Hepatocyte (in vitro differentiated cells): Measurements from ENCODE around the gene SLC17A9. TPM values are rescaled to one million over a fixed set of nuclear protein-coding genes. Genes with fewer than 3 reads are reported as not detected.

Source experiments
- DNase-seq: peaks from one replicate; pipeline ENCODE4 v3.0.0-alpha.2; 2016; ENCODE audit warnings: low spot score
- H2AFZ ChIP-seq: fragments of 200-600 bp; sonication (generic); 2 replicates; pipeline ENCODE4 v1.6.0; 2016; ENCODE audit warnings: antibody characterized with exemption, mild to moderate bottlenecking
- H3K27ac ChIP-seq: fragments of 200-600 bp; sonication (generic); 2 replicates; pipeline ENCODE4 v1.5.1; 2016; ENCODE audit warnings: mild to moderate bottlenecking
- H3K27me3 ChIP-seq: fragments of 200-600 bp; sonication (generic); 2 replicates; pipeline ENCODE4 v1.6.1; 2016
- H3K36me3 ChIP-seq: fragments of 200-600 bp; sonication (generic); replicated peaks from 2 replicates; pipeline ENCODE4 v1.5.1; 2016; ENCODE audit warnings: low read depth; ENCODE audit not compliant: insufficient read depth
- H3K4me1 ChIP-seq: fragments of 200-600 bp; sonication (generic); 2 replicates; pipeline ENCODE4 v1.5.1; 2016; ENCODE audit warnings: mild to moderate bottlenecking, moderate library complexity; ENCODE audit not compliant: insufficient read depth
- H3K4me2 ChIP-seq: fragments of 200-600 bp; sonication (generic); 2 replicates; pipeline ENCODE4 v1.6.0; 2016
- H3K4me3 ChIP-seq: fragments of 200-600 bp; sonication (generic); 2 replicates; pipeline ENCODE4 v1.5.1; 2016; ENCODE audit warnings: mild to moderate bottlenecking
- H3K79me2 ChIP-seq: fragments of 200-600 bp; sonication (generic); 2 replicates; pipeline ENCODE4 v1.6.0; 2017; ENCODE audit warnings: mild to moderate bottlenecking
- H3K9me2 ChIP-seq: fragments of 200-600 bp; sonication (generic); replicated peaks from 2 replicates; pipeline ENCODE4 v1.6.0; 2017; ENCODE audit warnings: mild to moderate bottlenecking; ENCODE audit not compliant: insufficient read depth
- H3K9me3 ChIP-seq: fragments of 200-600 bp; sonication (generic); 2 replicates; pipeline ENCODE4 v1.5.1; 2016; ENCODE audit warnings: low read depth, mild to moderate bottlenecking
- H4K20me1 ChIP-seq: fragments of 200-600 bp; sonication (generic); 2 replicates; pipeline ENCODE4 v1.6.0; 2016; ENCODE audit warnings: mild to moderate bottlenecking; ENCODE audit not compliant: insufficient read depth, poor library complexity, severe bottlenecking
- EZH2 ChIP-seq: fragments of 200-600 bp; sonication (generic); IDR thresholded peaks from 2 replicates; pipeline ENCODE4 v1.6.1; 2016; ENCODE audit warnings: antibody characterized with exemption, mild to moderate bottlenecking, borderline replicate concordance
- EZH2phosphoT487 ChIP-seq: fragments of 200-600 bp; sonication (generic); IDR thresholded peaks from one replicate; pipeline ENCODE4 v1.6.1; 2018; ENCODE audit warnings: antibody characterized with exemption, mild to moderate bottlenecking, low read depth, moderate library complexity; ENCODE audit not compliant: unreplicated experiment, severe bottlenecking
- WGBS: methylation state at CpG from one replicate; pipeline ENCODE4 v1.1.6; 2016; ENCODE audit warnings: low lambda C conversion rate; ENCODE audit errors: missing lambda C conversion rate; 5-methylcytosine and 5-hydroxymethylcytosine counted together
- polyA plus RNA-seq: library from polyadenylated mRNA; unstranded; fragments of >200 nt; fragmentation: Nextera tagmentation; extraction: Ambion mirVana; gene quantifications from 2 replicates; pipeline ENCODE4 v1.2.1, GENCODE V29; 2016
- total RNA-seq: library from RNA; depleted of rRNA; stranded (reverse); fragments of >200 nt; gene quantifications from 2 replicates; pipeline ENCODE4 v1.2.3, GENCODE V29; 2014
- TF ChIP-seq, protein P1 (sequence below): fragments of 200-600 bp; sonication (generic); IDR thresholded peaks from 2 replicates; pipeline ENCODE4 v1.5.1; 2016; ENCODE audit warnings: antibody characterized with exemption, mild to moderate bottlenecking; ENCODE audit not compliant: poor library complexity

SLC17A9 gene
- total and polyA plus RNA-seq, 2 experiments from 2014 or later, result 26.9 to 83.9 TPM

DNA sequence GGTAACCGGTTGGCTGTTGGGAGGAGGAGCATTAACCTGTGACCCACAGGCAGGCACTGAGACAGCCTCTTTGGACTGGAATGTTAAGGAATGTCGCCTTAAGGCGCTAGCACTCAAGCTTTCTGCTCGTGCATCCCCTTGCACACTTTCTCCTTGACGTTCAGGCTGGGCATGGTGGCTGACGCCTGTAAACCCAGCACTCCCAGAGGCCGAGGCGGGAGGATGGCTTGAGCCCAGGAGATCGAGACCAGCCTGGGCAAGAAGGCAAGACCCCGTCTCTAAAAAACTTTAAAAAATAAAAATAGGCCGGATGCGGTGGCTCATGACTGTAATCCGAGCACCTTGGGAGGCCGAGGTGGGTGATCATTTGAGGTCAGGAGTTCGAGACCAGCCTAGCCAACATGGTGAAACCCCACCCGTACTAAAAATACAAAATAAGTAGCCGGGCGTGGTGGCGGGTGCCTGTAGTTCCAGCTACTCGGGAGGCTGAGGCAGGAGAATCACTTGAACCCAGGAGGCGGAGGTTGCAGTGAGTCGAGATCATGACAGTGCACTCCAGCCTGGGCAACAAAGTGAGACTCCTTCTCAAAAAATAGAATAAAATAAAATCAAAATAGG, 16.4 kb upstream of the SLC17A9 start:
- peak overlapping the region; percentile 81 for H3K4me2 ChIP-seq
- DNase-seq, result no peak
- no peaks in the 10 kb centered on the region for H3K9me3 ChIP-seq
- H3K4me3 ChIP-seq, result peak overlapping the region; percentile 59
- H3K79me2 ChIP-seq, result peaks cover 91% of the 10 kb centered on the region
- H3K36me3 ChIP-seq, result no peaks in the 10 kb centered on the region
- peak overlapping the region; percentile 95 for H3K27ac ChIP-seq
- no peak overlapping the region for H2AFZ ChIP-seq
- 79% methylated on average over 22 of the region's 22 CpGs for WGBS
- H4K20me1 ChIP-seq, result peaks cover 45% of the 10 kb centered on the region
- TF ChIP-seq EZH2phosphoT487 (no peak), EZH2 (no peak)
- TF ChIP-seq, protein P1, sequence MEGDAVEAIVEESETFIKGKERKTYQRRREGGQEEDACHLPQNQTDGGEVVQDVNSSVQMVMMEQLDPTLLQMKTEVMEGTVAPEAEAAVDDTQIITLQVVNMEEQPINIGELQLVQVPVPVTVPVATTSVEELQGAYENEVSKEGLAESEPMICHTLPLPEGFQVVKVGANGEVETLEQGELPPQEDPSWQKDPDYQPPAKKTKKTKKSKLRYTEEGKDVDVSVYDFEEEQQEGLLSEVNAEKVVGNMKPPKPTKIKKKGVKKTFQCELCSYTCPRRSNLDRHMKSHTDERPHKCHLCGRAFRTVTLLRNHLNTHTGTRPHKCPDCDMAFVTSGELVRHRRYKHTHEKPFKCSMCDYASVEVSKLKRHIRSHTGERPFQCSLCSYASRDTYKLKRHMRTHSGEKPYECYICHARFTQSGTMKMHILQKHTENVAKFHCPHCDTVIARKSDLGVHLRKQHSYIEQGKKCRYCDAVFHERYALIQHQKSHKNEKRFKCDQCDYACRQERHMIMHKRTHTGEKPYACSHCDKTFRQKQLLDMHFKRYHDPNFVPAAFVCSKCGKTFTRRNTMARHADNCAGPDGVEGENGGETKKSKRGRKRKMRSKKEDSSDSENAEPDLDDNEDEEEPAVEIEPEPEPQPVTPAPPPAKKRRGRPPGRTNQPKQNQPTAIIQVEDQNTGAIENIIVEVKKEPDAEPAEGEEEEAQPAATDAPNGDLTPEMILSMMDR, result no peak
- H3K27me3 ChIP-seq, result no peaks in the 10 kb centered on the region
- H3K4me1 ChIP-seq, result peaks cover 20% of the 10 kb centered on the region
- no peaks in the 10 kb centered on the region for H3K9me2 ChIP-seq

DNA sequence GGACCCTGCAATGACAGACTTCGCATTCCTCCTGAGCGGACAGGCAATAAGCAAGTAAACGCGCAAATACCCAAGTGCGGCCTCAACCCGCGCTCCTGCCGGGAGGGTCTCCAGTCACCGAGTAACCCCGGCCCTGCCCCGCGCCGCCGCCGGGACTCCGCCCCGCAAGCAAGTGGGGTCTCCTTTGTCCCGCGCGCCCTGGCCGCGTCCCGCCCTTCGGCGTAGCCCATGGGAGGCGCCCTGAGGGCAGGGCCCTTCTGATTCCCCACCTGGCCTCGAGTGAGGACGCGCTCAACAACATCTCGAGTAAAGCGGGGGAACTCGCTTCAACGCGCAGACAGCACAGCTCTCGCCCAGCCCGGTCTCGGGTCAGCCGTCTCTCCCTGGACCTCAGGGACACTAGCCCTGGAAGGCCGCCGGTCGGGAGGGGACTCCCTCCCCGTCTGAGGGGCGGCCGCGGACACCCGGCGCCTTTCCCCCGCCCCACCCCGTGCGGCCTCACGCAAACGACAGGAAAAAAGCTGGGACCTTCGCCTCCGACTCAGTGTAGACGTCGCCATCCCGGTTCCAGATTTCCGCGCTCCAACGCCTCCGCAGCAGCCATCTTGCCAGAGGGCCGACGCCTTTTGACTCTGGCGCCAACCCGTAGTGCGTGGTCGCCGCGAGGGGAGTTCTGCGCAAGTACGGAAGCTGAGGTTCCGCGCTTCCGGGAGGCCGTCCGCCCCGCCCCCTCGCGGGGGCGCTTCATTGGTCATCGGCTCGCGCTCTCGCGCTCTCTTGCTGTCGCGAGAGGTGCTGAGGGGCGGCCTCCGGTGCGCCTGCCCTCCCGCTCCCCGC, 15.0 kb upstream of the SLC17A9 start:
- WGBS, result under 1% methylated on average over 68 of the region's 92 CpGs
- no peaks in the 10 kb centered on the region for H3K9me3 ChIP-seq

DNA sequence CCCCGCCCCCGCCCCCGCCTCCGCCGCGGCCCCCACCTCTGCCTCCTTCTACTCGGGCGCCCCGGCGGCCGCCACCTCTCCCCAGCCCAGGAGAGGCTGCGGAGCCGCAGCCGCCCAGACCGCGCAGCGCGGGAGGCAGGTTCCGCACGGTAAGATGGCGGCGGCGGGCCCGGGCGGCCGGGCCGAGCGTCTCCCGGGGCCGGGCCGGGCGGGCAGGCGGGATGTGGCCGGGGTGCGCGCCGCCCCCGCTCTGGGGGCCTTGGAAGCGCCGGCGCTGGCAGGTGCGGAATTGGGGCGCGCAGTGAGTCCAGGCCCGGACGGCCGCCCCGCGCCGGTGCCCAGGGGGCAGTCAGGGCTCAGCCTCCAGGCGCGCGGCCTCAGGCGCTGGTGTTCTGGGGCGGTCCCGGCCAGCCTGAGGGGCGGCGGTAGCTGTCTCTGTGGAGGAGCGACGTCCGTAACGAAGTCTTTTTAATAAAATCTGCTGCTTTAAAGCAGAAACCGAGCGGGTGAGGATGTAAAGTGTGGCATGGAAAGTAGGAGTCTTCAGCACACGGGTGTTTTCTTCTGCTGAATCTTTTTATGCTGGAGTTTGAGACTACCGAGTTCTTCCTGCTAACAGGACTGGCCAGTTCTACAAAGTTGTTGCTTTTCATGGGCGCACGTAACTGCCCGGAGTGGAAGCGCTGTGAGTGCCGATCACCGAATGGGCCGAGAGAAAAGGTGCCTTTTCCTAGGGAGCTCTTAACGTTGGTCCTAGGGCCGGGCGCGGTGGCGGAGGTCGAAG, 14.2 kb upstream of the SLC17A9 start, which contains the start of gene GID8:
Gene GID8, plus strand, starts transcription at position 43 of the 784 bp plus-strand sequence. CDS start 3,356 bp downstream, outside the sequence.
- Histone ChIP-seq H3K79me2 (peaks cover 91% of the 10 kb centered on the region), H3K9me2 (no peaks in the 10 kb centered on the region), H3K27me3 (no peaks in the 10 kb centered on the region), H3K27ac (peak within 1 kb of the TSS; percentile 95), H3K9me3 (no peaks in the 10 kb centered on the region), H3K4me3 (peak within 1 kb of the TSS; percentile 97), H2AFZ (peak within 1 kb of the TSS; percentile 61), H4K20me1 (peaks cover 43% of the 10 kb centered on the region), H3K36me3 (no peaks in the 10 kb centered on the region), H3K4me2 (peak within 1 kb of the TSS; percentile 96), H3K4me1 (peaks cover 20% of the 10 kb centered on the region)
- DNase-seq, result peak; percentile 82
- 2% methylated on average over 66 of the region's 79 CpGs for WGBS
- TF ChIP-seq, protein P1, result no peak
- TF ChIP-seq EZH2 (no peak), EZH2phosphoT487 (no peak)

More for the DNA sequence above, 15.0 kb upstream of the SLC17A9 start:
- Histone ChIP-seq H3K27me3 (no peaks in the 10 kb centered on the region), H3K79me2 (peaks cover 91% of the 10 kb centered on the region), H3K27ac (peak overlapping the region; percentile 95), H3K36me3 (no peaks in the 10 kb centered on the region), H2AFZ (peak overlapping the region; percentile 34), H4K20me1 (peaks cover 40% of the 10 kb centered on the region), H3K4me1 (peaks cover 20% of the 10 kb centered on the region), H3K4me3 (peak overlapping the region; percentile 59), H3K4me2 (peak overlapping the region; percentile 81), H3K9me2 (no peaks in the 10 kb centered on the region)
- TF ChIP-seq EZH2 (no peak), EZH2phosphoT487 (no peak)
- TF ChIP-seq, protein P1, result no peak
- peak; percentile 98 for DNase-seq
